Right renal pelvis (tissue), 4 donors: ENCODE measurements around the gene KCNA10. TPM values are rescaled to one million over a fixed set of nuclear protein-coding genes. Genes with fewer than 3 reads are reported as not detected.

ENCODE experiments used
- DNase-seq, 4 donors: peaks; one replicate each; pipeline ENCODE4 v3.0.0-alpha.2; 2013; ENCODE audit warnings: low read depth in 4 of 4, low spot score in 3 of 4, missing footprints in 1 of 4
- polyA plus RNA-seq, 4 donors: library from polyadenylated mRNA; unstranded; fragments of 120-200 nt; gene quantifications; one replicate each; pipeline ENCODE4 v1.2.1, GENCODE V29; 2013; ENCODE audit not compliant: insufficient read length in 4 of 4

The KCNA10 gene
- polyA plus RNA-seq, 4 donors: not detected

- no peak for DNase-seq
Observed at GRCh38 chr1:110481968-110482623, 36.9 kb downstream of the KCNA10 start.

- DNase-seq: no peak
Observed at GRCh38 chr1:110480356-110481096, 38.4 kb downstream of the KCNA10 start.

GRCh38 chr1:110478886-110479285, 40.1 kb downstream of the KCNA10 start:
- no peak for DNase-seq

- DNase-seq: no peak
Observed at GRCh38 chr1:110477967-110478640, 40.9 kb downstream of the KCNA10 start.

GRCh38 chr1:110477445-110477957, 41.5 kb downstream of the KCNA10 start:
- no peak for DNase-seq

- DNase-seq: no peak
Observed at GRCh38 chr1:110477041-110477440, 41.9 kb downstream of the KCNA10 start.

GRCh38 chr1:110476028-110476765, 42.8 kb downstream of the KCNA10 start:
- DNase-seq: no peak

- DNase-seq: no peak
Observed at GRCh38 chr1:110475362-110476027, 43.5 kb downstream of the KCNA10 start.

GRCh38 chr1:110474444-110474843, 44.5 kb downstream of the KCNA10 start:
- DNase-seq: no peak

GRCh38 chr1:110472546-110472945, 46.4 kb downstream of the KCNA10 start:
- DNase-seq: no peak

GRCh38 chr1:110471131-110471530, 47.8 kb downstream of the KCNA10 start:
- no peak for DNase-seq

Other genes starting within 250 kb of the KCNA10 start
- gene RBM15, start 179.8 kb downstream of the KCNA10 start, polyA plus RNA-seq: 10 to 100 TPM in 3 of 4 donors, 1 to 10 TPM in 1; 9.8 to 10.7 (median 10.3) TPM
- gene SLC16A4, start 128.1 kb downstream of the KCNA10 start, polyA plus RNA-seq: 100 to 1,000 TPM in 1 of 4 donors, 10 to 100 TPM in 3; 81.0 to 119 (median 82.7) TPM
- gene LAMTOR5, start 111.5 kb downstream of the KCNA10 start, polyA plus RNA-seq: 100 to 1,000 TPM; 277 to 315 (median 298) TPM
- gene PROK1, start 68.0 kb downstream of the KCNA10 start, polyA plus RNA-seq: under 1 TPM; 0.19 to 0.70 (median 0.31) TPM
- gene KCNA2, start 87.2 kb upstream of the KCNA10 start, polyA plus RNA-seq: under 1 TPM; 0.44 to 0.82 (median 0.51) TPM
- under 1 TPM in 3 of 4 donors, not detected in 1; 0.08 to 0.24 (median 0.22) TPM for gene KCNA3, start 155.8 kb upstream of the KCNA10 start, polyA plus RNA-seq